ENCODE data around the gene RBSN. TPM values are rescaled to one million over a fixed set of nuclear protein-coding genes. Genes with fewer than 3 reads are reported as not detected.

The RBSN gene
- total and polyA plus RNA-seq, 2 experiments from 2014 or later: 19.1 to 21.2 TPM

DNA sequence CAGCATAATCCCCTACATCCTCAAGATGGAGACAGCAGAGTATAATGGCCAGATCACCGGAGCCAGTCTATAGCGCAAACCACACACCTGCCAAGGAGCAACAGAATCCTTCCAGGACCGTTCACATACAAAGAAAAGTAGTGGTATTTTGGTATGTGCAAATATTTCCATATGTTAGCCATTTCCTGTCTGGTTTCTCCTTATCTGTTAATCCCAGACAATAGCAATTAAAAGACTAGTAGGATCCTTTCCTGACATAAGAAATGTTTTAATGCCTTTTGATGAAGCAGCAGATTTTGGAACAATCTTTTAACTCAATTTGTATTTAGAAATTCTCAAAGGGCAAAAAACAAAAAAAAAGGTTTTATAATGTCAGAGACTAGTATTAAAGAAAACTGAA, 56.0 kb downstream of the RBSN start:
- no peaks in the 10 kb centered on the region for H3K27me3 ChIP-seq
- no peaks in the 10 kb centered on the region for H3K9me2 ChIP-seq (replicated peaks; ENCODE audit: insufficient read depth)
- H3K4me1 ChIP-seq (ENCODE audit: insufficient read depth): no peaks in the 10 kb centered on the region
- H2AFZ ChIP-seq: no peak overlapping the region
- WGBS (ENCODE audit: low lambda C conversion rate, missing lambda C conversion rate): 69% methylated on average over 3 of the region's 3 CpGs
- TF ChIP-seq EZH2 (IDR thresholded peaks at IDR 0.05; ENCODE audit: borderline replicate concordance): no peak
- no peak for TF ChIP-seq EZH2phosphoT487 (IDR thresholded peaks at IDR 0.05; ENCODE audit: low read depth, severe bottlenecking, unreplicated experiment)
- TF ChIP-seq, protein P1, sequence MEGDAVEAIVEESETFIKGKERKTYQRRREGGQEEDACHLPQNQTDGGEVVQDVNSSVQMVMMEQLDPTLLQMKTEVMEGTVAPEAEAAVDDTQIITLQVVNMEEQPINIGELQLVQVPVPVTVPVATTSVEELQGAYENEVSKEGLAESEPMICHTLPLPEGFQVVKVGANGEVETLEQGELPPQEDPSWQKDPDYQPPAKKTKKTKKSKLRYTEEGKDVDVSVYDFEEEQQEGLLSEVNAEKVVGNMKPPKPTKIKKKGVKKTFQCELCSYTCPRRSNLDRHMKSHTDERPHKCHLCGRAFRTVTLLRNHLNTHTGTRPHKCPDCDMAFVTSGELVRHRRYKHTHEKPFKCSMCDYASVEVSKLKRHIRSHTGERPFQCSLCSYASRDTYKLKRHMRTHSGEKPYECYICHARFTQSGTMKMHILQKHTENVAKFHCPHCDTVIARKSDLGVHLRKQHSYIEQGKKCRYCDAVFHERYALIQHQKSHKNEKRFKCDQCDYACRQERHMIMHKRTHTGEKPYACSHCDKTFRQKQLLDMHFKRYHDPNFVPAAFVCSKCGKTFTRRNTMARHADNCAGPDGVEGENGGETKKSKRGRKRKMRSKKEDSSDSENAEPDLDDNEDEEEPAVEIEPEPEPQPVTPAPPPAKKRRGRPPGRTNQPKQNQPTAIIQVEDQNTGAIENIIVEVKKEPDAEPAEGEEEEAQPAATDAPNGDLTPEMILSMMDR (IDR thresholded peaks at IDR 0.05; ENCODE audit: poor library complexity): no peak
- H3K36me3 ChIP-seq (replicated peaks; ENCODE audit: insufficient read depth, low read depth): no peaks in the 10 kb centered on the region
- H4K20me1 ChIP-seq (ENCODE audit: insufficient read depth, poor library complexity, severe bottlenecking): no peaks in the 10 kb centered on the region
- H3K4me3 ChIP-seq: no peak overlapping the region
- DNase-seq (ENCODE audit: low spot score): no peak
- no peaks in the 10 kb centered on the region for H3K79me2 ChIP-seq
- no peaks in the 10 kb centered on the region for H3K9me3 ChIP-seq (ENCODE audit: low read depth)
- H3K4me2 ChIP-seq: no peak overlapping the region
- H3K27ac ChIP-seq: no peak overlapping the region

DNA sequence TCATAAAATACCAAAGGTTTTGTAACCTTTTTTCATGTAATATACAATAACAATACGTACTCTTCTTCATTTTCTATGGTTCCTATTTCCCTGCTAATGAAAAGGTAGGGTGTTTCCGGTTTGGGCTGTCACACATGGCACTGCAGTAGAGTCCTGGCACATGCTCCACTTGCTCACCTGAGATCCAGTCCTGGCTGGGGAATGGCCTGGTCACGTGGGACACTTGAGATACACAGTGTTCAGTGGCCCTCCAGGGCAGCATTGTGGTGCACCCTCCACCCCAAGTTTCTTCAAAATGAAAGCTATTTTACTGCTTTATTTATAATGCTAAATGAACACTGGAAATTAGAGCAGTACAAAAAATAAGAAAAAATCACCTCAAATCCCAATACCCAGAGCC, 57.0 kb downstream of the RBSN start:
- no peak overlapping the region for H3K27ac ChIP-seq
- no peak for DNase-seq (ENCODE audit: low spot score)
- H3K9me2 ChIP-seq (replicated peaks; ENCODE audit: insufficient read depth): no peaks in the 10 kb centered on the region
- H2AFZ ChIP-seq: no peak overlapping the region
- no peaks in the 10 kb centered on the region for H3K4me1 ChIP-seq (ENCODE audit: insufficient read depth)
- TF ChIP-seq EZH2phosphoT487 (IDR thresholded peaks at IDR 0.05; ENCODE audit: low read depth, severe bottlenecking, unreplicated experiment) (no peak), EZH2 (IDR thresholded peaks at IDR 0.05; ENCODE audit: borderline replicate concordance) (no peak)
- TF ChIP-seq, protein P1 (IDR thresholded peaks at IDR 0.05; ENCODE audit: poor library complexity): no peak
- no peaks in the 10 kb centered on the region for H4K20me1 ChIP-seq (ENCODE audit: insufficient read depth, poor library complexity, severe bottlenecking)
- 96% methylated on average over 3 of the region's 3 CpGs for WGBS (ENCODE audit: low lambda C conversion rate, missing lambda C conversion rate)
- no peaks in the 10 kb centered on the region for H3K79me2 ChIP-seq
- H3K9me3 ChIP-seq (ENCODE audit: low read depth): no peaks in the 10 kb centered on the region
- H3K4me3 ChIP-seq: no peak overlapping the region
- H3K4me2 ChIP-seq: no peak overlapping the region
- no peaks in the 10 kb centered on the region for H3K36me3 ChIP-seq (replicated peaks; ENCODE audit: insufficient read depth, low read depth)
- H3K27me3 ChIP-seq: no peaks in the 10 kb centered on the region

DNA sequence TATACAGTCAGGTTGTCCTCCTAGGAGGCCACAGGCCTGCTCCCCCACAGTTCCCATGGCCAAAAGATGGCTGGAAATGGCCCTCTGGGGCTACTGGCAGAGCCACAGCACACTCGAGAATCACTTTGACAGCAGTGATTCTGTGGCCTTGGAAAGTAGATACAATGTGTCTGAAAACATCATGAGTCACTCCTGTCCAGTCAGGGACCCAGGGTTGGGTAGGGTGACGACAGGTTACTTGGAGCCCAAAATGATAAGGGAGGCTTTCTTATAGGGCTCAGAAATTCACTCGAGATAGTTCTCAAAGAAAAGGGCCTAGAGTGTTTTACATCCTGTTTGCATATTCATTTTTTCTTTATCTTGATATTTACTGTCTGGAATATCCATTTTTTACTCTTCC, 58.1 kb downstream of the RBSN start:
- H3K36me3 ChIP-seq (replicated peaks; ENCODE audit: insufficient read depth, low read depth): no peaks in the 10 kb centered on the region
- TF ChIP-seq EZH2 (IDR thresholded peaks at IDR 0.05; ENCODE audit: borderline replicate concordance): no peak
- TF ChIP-seq, protein P1 (IDR thresholded peaks at IDR 0.05; ENCODE audit: poor library complexity): no peak
- TF ChIP-seq EZH2phosphoT487 (IDR thresholded peaks at IDR 0.05; ENCODE audit: low read depth, severe bottlenecking, unreplicated experiment): no peak
- H3K9me3 ChIP-seq (ENCODE audit: low read depth): no peaks in the 10 kb centered on the region
- H3K4me1 ChIP-seq (ENCODE audit: insufficient read depth): no peaks in the 10 kb centered on the region
- no peaks in the 10 kb centered on the region for H3K79me2 ChIP-seq
- WGBS (ENCODE audit: low lambda C conversion rate, missing lambda C conversion rate): 85% methylated on average over 3 of the region's 3 CpGs
- H3K27ac ChIP-seq: no peak overlapping the region
- no peak overlapping the region for H3K4me2 ChIP-seq
- H3K4me3 ChIP-seq: no peak overlapping the region
- no peak for DNase-seq (ENCODE audit: low spot score)
- H4K20me1 ChIP-seq (ENCODE audit: insufficient read depth, poor library complexity, severe bottlenecking): no peaks in the 10 kb centered on the region
- H3K27me3 ChIP-seq: no peaks in the 10 kb centered on the region
- H2AFZ ChIP-seq: no peak overlapping the region
- no peaks in the 10 kb centered on the region for H3K9me2 ChIP-seq (replicated peaks; ENCODE audit: insufficient read depth)

DNA sequence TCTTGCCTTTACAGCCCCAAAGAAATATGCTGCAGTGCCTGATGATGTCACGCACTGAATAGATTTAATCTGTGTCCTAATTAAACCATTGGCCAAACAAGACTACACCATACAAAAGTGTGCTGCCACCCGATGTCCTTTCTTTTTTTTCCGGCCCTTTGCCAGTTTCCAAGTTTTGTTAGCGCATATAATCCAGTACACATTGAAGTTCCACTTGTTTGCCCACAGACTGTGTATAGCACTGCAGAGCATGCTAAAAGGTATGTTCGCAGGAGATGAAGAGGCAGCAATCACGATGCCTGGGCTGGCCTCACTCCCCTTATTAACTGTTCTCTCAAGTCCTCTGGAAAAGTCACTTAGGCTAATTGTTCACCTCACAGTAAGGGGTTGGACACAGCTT, 60.6 kb downstream of the RBSN start:
- H3K36me3 ChIP-seq (replicated peaks; ENCODE audit: insufficient read depth, low read depth): no peaks in the 10 kb centered on the region
- no peaks in the 10 kb centered on the region for H3K4me1 ChIP-seq (ENCODE audit: insufficient read depth)
- H3K4me3 ChIP-seq: no peak overlapping the region
- 90% methylated on average over 6 of the region's 6 CpGs for WGBS (ENCODE audit: low lambda C conversion rate, missing lambda C conversion rate)
- no peak overlapping the region for H3K4me2 ChIP-seq
- H2AFZ ChIP-seq: no peak overlapping the region
- H3K27ac ChIP-seq: no peak overlapping the region
- no peak for TF ChIP-seq EZH2phosphoT487 (IDR thresholded peaks at IDR 0.05; ENCODE audit: low read depth, severe bottlenecking, unreplicated experiment)
- no peak for TF ChIP-seq EZH2 (IDR thresholded peaks at IDR 0.05; ENCODE audit: borderline replicate concordance)
- TF ChIP-seq, protein P1 (IDR thresholded peaks at IDR 0.05; ENCODE audit: poor library complexity): no peak
- H3K9me2 ChIP-seq (replicated peaks; ENCODE audit: insufficient read depth): no peaks in the 10 kb centered on the region
- H4K20me1 ChIP-seq (ENCODE audit: insufficient read depth, poor library complexity, severe bottlenecking): no peaks in the 10 kb centered on the region
- H3K27me3 ChIP-seq: no peaks in the 10 kb centered on the region
- H3K79me2 ChIP-seq: no peaks in the 10 kb centered on the region
- H3K9me3 ChIP-seq (ENCODE audit: low read depth): no peaks in the 10 kb centered on the region
- DNase-seq (ENCODE audit: low spot score): no peak

Measured in hepatocyte (in vitro differentiated cells).